Limb (tissue), 2 donors: ENCODE data around the gene CNOT1.
A peak's percentile ranks its signal among the peaks of the same experiment; 100 is the strongest.
"Not testable (repeated sequence)": the region's sequence is repeated elsewhere in the genome, so short reads cannot be mapped to it uniquely, and the experiment has no call there.

Source experiments
- DNase-seq, 2 donors: peaks; one replicate each; pipeline ENCODE4 v3.0.0-alpha.2; 2016; ENCODE audit errors: extremely low spot score in 2 of 2

CNOT1 gene

GRCh38 chr16:58638148-58639036 lies 8.8 kb upstream of the CNOT1 start:
- DNase-seq, result no peak

DNA sequence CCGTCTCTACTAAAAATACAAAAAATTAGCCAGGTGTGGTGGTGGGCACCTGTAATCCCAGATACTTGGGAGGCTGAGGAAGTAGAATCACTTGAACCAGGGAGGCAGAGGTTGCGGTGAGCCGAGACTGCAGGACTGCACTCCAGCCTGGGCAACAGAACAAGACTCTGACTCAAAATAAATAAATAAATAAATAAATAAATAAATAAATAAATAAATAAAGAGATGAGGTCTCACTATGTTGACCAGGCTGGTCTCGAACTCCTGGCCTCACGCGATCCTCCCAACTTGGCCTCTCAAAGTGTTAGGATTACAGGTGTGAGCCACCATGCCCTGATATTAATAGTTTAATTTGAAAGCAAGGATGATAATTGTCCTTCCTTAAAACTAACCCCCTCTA lies 7.4 kb upstream of the CNOT1 start:
- DNase-seq, result not testable (repeated sequence)

DNA sequence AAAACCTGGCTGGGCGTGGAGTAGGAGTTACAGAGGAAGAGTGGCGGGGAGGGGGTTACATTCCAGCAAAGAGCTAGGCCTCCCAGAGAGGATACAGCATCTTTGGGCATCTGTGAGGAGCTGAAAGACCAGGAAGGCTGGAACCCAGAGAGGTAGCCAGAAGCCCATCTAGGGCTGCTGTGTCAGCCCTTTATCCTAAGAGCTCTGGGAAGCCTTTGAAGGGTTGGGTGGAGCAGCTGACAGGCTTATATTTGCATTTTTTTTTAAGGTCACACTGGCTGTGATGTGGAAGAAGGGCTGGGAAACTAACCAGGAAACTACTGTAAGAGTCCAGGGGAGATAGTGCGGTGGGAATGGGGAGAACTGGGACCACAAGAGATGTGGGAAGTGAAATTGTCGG lies 6.8 kb upstream of the CNOT1 start:
- no peak for DNase-seq

DNA sequence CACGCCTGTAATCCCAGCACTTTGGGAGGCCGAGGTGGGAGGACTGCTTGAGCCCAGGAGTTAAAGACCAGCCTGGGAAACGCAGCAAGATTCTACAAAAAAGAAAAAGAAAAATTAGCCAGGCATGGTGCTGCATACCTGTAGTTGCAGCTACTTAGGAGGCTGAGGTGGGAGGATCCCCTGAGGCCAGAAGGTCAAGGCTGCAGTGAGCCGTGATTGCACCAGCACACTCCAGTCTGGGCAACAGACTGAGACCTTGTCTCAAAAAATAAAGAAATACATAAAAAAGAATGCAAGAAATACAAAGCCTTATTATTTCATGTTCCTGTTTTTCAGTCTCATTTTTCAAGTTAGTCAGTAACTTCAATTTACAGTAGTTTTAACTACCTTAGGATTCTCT lies 5.9 kb upstream of the CNOT1 start:
- no peak for DNase-seq

- DNase-seq, result no peak
Measured at GRCh38 chr16:58634265-58634802, 4.7 kb upstream of the CNOT1 start.

DNA sequence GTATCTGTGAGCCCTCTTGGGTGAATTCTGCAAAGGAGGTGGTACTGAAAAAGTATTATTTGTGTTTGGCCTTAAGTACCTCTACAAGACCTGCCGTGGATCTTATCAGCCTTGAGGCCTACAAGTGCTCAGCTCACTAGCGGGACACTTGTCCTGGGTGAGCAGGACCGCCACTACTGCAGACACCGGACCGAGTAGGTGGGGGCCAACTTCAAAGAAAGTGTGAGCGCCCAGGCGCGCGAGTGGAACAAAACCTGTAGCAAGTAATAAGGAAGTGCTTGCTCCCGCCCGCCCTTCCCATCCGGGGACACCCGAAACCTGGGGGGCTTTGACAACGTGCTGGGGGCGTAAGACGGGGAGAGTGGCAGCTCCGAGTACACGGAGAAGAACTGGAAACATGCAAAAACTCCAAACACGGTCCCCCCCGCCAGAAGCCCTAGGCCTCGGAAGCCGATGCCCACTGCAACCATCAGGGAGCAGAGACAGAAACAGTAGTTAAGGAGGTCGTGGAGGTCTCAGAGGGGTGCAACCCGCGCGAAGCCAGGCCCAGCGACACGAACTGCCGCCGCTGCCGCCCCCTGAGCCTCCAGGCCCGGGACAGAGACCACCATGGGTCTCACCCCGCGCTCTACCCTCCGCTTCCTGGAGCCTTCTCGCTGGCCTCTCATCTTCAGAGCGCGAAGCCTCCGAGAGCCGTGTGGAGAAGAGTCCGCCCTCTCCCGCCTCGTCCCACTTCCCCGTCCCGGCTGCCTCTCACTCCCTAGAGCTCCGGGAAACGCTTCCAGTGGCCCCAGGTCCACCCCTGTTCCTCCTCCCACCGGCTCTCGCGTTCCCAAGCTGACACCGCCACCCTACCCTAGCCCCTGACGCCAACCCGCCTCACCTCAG lies 537 bp downstream of the CNOT1 start:
- peak; percentile 2 to 66 for DNase-seq

- no peak for DNase-seq
Measured at GRCh38 chr16:58624209-58624608, 5.4 kb downstream of the CNOT1 start.

- no peak for DNase-seq
Measured at GRCh38 chr16:58620396-58620795, 9.2 kb downstream of the CNOT1 start.

- DNase-seq, result no peak
Measured at GRCh38 chr16:58615280-58615679, 14.3 kb downstream of the CNOT1 start.

DNA sequence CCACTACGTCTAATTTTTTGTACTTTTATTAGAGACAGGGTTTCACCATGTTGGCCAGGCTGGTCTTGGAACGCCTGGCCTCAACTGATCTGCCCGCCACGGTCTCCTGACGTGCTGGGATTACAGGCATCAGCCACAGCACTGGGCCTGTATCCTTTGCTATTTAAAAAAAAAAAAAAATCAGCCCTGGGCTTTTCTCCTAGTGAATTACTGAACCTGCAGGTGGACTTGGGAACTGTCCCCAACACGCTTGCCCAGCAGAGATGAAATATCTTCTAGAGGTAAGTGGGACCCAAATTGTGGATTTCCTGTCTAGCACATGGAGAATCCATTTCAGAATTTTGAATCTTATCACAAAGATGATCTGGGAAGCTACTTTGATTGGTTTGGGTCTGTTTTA lies 14.8 kb downstream of the CNOT1 start:
- DNase-seq, result no peak

GRCh38 chr16:58614212-58614611 lies 15.4 kb downstream of the CNOT1 start:
- DNase-seq, result no peak

- DNase-seq, result not testable (repeated sequence)
Measured at GRCh38 chr16:58612965-58613364, 16.7 kb downstream of the CNOT1 start.

- no peak for DNase-seq
Measured at GRCh38 chr16:58608601-58609136, 21.0 kb downstream of the CNOT1 start.

GRCh38 chr16:58605562-58605961 lies 24.1 kb downstream of the CNOT1 start:
- no peak for DNase-seq

DNA sequence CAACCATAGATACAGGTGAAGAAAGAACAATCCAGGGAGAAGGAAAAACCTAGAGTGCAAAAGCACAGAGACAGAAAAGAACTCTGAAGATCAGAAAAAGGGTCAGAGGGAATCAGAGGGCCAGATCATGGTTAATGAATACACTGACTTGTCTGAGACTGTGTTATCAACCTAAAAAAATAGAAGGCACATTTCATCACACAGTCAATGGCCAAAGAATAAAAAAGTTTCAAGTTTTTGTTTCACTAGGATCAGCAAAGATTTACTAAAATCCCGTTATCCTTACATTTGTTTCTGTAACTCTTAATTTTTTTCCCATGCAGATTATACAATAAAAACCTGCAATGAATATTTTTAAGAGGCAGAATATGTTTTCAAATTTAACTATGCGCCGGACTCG lies 38.5 kb downstream of the CNOT1 start:
- DNase-seq, result no peak

DNA sequence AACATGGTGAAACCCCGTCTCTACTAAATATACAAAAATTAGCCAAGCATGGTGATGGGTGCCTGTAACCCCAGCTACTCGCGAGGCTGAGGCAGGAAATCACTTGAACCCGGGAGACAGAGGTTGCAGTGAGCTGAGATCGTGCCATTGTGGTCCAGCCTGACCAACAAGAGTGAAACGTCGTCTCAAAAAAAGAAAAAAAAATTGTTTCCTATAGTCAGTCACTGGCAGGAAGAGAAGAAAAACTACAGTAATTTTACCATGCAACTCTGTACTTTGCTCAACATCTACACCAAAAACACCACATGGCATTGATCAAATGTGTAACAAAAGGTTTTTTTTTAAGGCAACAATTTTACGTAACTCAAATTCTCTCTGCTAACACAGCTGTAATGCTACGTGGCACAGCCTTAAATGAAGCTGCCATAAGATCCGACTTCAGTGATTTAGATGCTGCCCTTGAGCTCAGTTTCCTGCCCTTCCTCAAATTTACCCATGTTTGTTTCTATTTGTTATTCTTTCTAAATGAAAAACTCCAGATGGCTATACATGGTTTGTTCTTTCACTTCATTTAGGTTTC lies 40.2 kb downstream of the CNOT1 start:
- DNase-seq, result no peak

- no peak for DNase-seq
Measured at GRCh38 chr16:58588406-58588805, 41.2 kb downstream of the CNOT1 start.

GRCh38 chr16:58586340-58587030 lies 43.1 kb downstream of the CNOT1 start:
- no peak for DNase-seq

DNA sequence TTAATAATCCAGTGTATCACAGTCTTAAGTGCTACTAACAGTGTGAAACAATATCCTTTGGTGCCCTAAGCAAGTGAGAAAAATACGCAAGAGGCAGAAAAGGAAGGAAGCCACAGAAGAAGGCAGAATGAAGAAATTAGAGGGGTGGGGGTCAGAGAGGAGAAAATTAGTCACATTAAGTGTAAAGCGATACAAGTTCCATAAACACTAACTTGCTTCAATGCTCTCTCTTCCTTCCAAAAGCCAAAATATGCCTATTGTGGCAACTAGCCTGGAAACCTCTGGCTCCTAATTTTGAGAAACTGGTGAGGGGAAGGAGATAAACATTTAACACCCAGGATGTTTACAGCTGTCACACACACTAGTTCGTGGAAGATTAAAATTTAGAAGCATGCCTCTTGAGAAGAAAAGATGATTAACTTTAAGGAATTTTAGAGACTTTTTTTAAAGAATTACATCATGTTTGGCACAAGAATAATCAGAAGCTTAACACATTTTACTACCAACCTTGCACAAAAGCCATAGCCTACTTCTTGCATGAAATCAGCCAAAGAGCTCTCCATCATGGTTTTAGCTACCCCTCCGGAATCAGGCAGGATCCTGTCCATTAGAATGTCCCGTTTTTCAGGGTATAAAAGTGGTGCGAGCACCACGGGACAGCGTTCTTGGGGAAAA lies 44.7 kb downstream of the CNOT1 start:
- no peak for DNase-seq
